Measurements from ENCODE around the gene FCGR3A. TPM values are rescaled to one million over a fixed set of nuclear protein-coding genes. Genes with fewer than 3 reads are reported as not detected.
"Not testable (repeated sequence)": the region's sequence is repeated elsewhere in the genome, so short reads cannot be mapped to it uniquely, and the experiment has no call there.

The FCGR3A gene
- polyA plus RNA-seq (2011; rRNA removed) (not detected in 2 replicates), polyA plus RNA-seq (2017; fragmentation: RNase III; extraction: RNeasy Plus Mini Kit Qiagen cat#74134 plus additional on column Dnase treatment) (not detected in 3 replicates), polyA minus RNA-seq (2011; rRNA and poly(A)+ RNA removed) (not detected in 2 replicates)
- polyA plus RNA-seq (2012; cell fraction: cytosol; rRNA removed) = not detected in 2 replicates
- not detected in 2 replicates for polyA plus RNA-seq (2012; cell fraction: nucleus; rRNA removed)

DNA sequence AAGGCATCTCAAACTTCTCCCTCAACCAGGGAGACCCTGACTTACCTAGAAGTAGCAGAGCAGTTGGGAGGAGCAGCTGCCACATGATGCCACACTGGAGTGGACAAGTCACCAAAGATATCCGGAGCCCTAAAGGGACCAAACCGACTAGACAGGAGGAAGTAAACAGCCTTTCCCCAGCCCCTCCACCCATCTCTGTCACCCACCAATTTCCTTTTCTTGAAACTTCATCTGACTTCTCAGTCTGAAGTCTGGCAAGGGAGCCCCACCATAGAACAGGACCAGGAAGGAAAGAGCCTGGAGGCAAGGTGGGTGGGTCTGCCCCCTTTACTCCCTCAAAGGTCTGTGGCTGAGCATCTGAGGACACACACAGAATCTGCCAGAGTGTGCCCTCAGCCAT lies at the start of gene FCGR3A:
FCGR3A (minus strand) TSS at position 167 of the 400 bp plus-strand sequence; CDS start at position 85, 82 bp downstream.
- no peak within 1 kb of the TSS for H3K4me3 ChIP-seq
- WGBS (ENCODE audit: missing lambda C conversion rate) = 29% methylated on average over 2 of the region's 2 CpGs
- DNase-seq (ENCODE audit: low read depth in 1 of 2, low spot score in 1 of 2) (no peak), ATAC-seq (no peak), FAIRE-seq (no peak)
- no peaks in the 10 kb centered on the region for H3K4me1 ChIP-seq
- ChIA-PET POLR2A (no interaction called here), CTCF (interaction anchor here (0.8 kb wide), 1 partner anchor 192 kb away, joined by 3 read pairs; no protein-coding TSS in a partner anchor)
- H3K9me3 ChIP-seq = no peaks in the 10 kb centered on the region
- no peak within 1 kb of the TSS for H3K4me2 ChIP-seq
- TF ChIP-seq KDM1A (IDR thresholded peaks at IDR 0.05; ENCODE audit: low read depth) (no peak), NPAS2 (CRISPR knock-in tag; IDR thresholded peaks at IDR 0.05; ENCODE audit: borderline replicate concordance) (no peak), RARB (CRISPR knock-in tag; IDR thresholded peaks at IDR 0.05) (no peak), TP53 (CRISPR knock-in tag; IDR thresholded peaks at IDR 0.05) (no peak), CBX8 (IDR thresholded peaks at IDR 0.05) (no peak), CEBPB (IDR thresholded peaks at IDR 0.05) (no peak), JUN (IDR thresholded peaks at IDR 0.05) (no peak), MAFK (IDR thresholded peaks at IDR 0.05; ENCODE audit: partially characterized antibody) (no peak), HOXA7 (CRISPR knock-in tag; IDR thresholded peaks at IDR 0.05) (no peak), SMC3 (IDR thresholded peaks at IDR 0.05) (no peak), REST (IDR thresholded peaks at IDR 0.05) (no peak), CBX2 (IDR thresholded peaks at IDR 0.05; ENCODE audit: borderline replicate concordance, low read depth) (no peak), ESRRA (IDR thresholded peaks at IDR 0.05; ENCODE audit: borderline replicate concordance, low read length) (no peak), BHLHE40 (IDR thresholded peaks at IDR 0.05; ENCODE audit: low read depth, low read length) (no peak), FOXS1 (CRISPR knock-in tag; IDR thresholded peaks at IDR 0.05) (no peak)
- no peak within 1 kb of the TSS for H3K27ac ChIP-seq

- FAIRE-seq; H3K4me2 ChIP-seq; ATAC-seq; DNase-seq (ENCODE audit: low read depth in 1 of 2, low spot score in 1 of 2); H3K4me1 ChIP-seq; H3K4me3 ChIP-seq; POLR2A ChIA-PET; H3K9me3 ChIP-seq; CTCF ChIA-PET; H3K27ac ChIP-seq: not testable (repeated sequence)
- WGBS (ENCODE audit: missing lambda C conversion rate) = 89% methylated on average over 3 of the region's 3 CpGs
Observed at GRCh38 chr1:161597077-161597476, 47.5 kb upstream of the FCGR3A start.

GRCh38 chr1:161595583-161595982 lies 46.0 kb upstream of the FCGR3A start:
- H3K9me3 ChIP-seq; H3K4me3 ChIP-seq; H3K27ac ChIP-seq; H3K4me1 ChIP-seq; FAIRE-seq; CTCF ChIA-PET; DNase-seq (ENCODE audit: low read depth in 1 of 2, low spot score in 1 of 2); H3K4me2 ChIP-seq; ATAC-seq; POLR2A ChIA-PET: not testable (repeated sequence)
- WGBS (ENCODE audit: missing lambda C conversion rate) = 55% methylated on average over 2 of the region's 2 CpGs

GRCh38 chr1:161595173-161595572 lies 45.6 kb upstream of the FCGR3A start:
- H3K4me1 ChIP-seq; H3K4me3 ChIP-seq; ATAC-seq; H3K4me2 ChIP-seq; H3K27ac ChIP-seq; H3K9me3 ChIP-seq; POLR2A ChIA-PET; DNase-seq (ENCODE audit: low read depth in 1 of 2, low spot score in 1 of 2); FAIRE-seq; CTCF ChIA-PET: not testable (repeated sequence)
- 38% methylated on average over 1 of the region's 2 CpGs for WGBS (ENCODE audit: missing lambda C conversion rate)

DNA sequence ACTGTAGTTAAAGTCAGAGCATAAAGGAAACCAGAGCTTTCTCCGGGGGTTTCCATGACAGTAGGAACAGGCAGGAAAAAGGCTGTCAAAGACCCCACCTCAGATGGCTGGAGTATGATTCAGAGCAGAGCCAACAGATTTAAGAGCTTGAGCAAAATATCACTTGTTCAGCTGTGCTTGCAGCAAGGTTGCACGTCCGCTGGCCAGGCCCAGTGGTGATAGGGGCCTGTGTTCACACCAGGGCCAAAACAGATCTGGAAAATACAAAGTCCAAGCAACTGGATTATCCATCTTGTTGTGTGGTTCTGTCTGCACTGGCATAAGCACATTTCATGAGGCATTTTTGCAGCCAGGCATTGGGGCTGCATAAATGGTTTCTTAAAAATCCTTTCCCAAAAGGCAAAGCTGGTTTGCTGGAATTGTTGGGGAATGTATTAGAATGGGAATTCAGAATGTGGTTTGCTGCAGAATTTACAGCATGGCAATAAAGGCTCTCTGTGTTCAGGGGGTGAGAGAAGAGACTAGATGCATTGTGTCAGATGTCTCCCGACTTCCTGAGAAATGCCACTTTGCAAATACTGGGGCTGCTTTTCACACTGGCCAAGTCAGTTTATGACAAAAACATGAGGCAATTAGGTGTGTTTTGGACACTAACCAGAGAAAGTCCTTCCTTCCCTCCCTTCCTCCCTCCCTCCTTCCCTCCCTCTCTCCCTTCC lies 44.8 kb upstream of the FCGR3A start:
- H3K4me1 ChIP-seq; H3K4me3 ChIP-seq; FAIRE-seq; DNase-seq (ENCODE audit: low read depth in 1 of 2, low spot score in 1 of 2); POLR2A ChIA-PET; ATAC-seq; H3K27ac ChIP-seq; CTCF ChIA-PET; H3K4me2 ChIP-seq; H3K9me3 ChIP-seq: not testable (repeated sequence)
- WGBS (ENCODE audit: missing lambda C conversion rate) = 78% methylated on average over 4 of the region's 4 CpGs

DNA sequence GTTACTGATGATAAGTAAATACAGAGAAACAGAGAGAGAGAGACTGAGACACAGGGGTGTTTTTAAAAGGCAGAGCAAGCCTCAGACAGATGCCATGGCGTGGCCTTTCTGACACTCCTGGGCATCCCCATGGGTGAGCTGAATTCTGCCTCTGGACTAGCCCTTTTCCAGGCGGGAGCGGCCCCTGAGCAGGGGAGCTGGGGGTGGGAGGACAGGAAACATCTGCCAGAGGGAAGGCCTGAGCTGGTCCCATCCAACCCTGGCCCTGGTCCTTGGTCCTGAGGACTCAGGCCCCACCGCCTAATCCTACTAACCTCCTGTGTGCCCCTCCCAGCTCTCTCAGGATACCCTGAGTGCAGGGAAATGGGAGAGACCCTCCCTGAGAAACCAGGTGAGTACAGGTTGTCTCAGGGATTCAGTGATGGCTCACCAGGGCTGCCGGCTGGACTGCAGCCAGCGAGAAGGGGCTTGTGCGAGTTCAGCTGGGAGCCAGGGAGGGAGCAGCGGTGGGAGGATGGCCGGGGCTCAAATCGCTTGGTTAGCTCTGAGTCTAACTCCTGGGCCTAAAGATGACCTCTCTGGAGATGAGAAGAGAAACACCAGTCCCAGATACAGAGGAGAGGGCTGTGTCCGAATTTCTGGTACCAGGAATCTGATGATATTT lies 43.6 kb upstream of the FCGR3A start:
- H3K9me3 ChIP-seq; H3K4me1 ChIP-seq; CTCF ChIA-PET; DNase-seq (ENCODE audit: low read depth in 1 of 2, low spot score in 1 of 2); POLR2A ChIA-PET; H3K4me3 ChIP-seq; FAIRE-seq; H3K4me2 ChIP-seq; ATAC-seq; H3K27ac ChIP-seq: not testable (repeated sequence)
- WGBS (ENCODE audit: missing lambda C conversion rate) = 73% methylated on average over 11 of the region's 11 CpGs

- H3K4me2 ChIP-seq; H3K4me3 ChIP-seq; CTCF ChIA-PET; H3K27ac ChIP-seq; ATAC-seq; H3K9me3 ChIP-seq; DNase-seq (ENCODE audit: low read depth in 1 of 2, low spot score in 1 of 2); H3K4me1 ChIP-seq; POLR2A ChIA-PET; FAIRE-seq: not testable (repeated sequence)
- WGBS (ENCODE audit: missing lambda C conversion rate) = 77% methylated on average over 2 of the region's 3 CpGs
Observed at GRCh38 chr1:161592586-161592985, 43.0 kb upstream of the FCGR3A start.
